Keratinocyte (primary cell): ENCODE measurements around the gene SYTL2.

Source experiments
- CTCF ChIP-seq, 3 experiments: IDR thresholded peaks in 1 of 3; conservative IDR thresholded peaks in 1 of 3; optimal IDR thresholded peaks in 1 of 3; 2 replicates in 2 of 3; 3 replicates in 1 of 3; pipeline versions ENCODE3 to v1.5.1; 2011; ENCODE audit warnings: low read length in 3 of 3, mild to moderate bottlenecking in 3 of 3, moderate library complexity in 2 of 3, control low read depth in 1 of 3, inconsistent platforms in 1 of 3; ENCODE audit not compliant: insufficient read depth in 2 of 3; ENCODE audit errors: extremely low read depth in 1 of 3
- EZH2 ChIP-seq: IDR thresholded peaks from one replicate; pipeline ENCODE4 v1.6.1; 2012; ENCODE audit warnings: inconsistent platforms, mild to moderate bottlenecking, low read length, moderate library complexity

- no peak for TF ChIP-seq CTCF (optimal IDR thresholded peaks at IDR 0.05 in 1 of 3, IDR thresholded peaks at IDR 0.05 in 1 of 3, conservative IDR thresholded peaks at IDR 0.05 in 1 of 3; ENCODE audit: extremely low read depth in 1 of 3, insufficient read depth in 2 of 3, low read length in 3 of 3)
- TF ChIP-seq EZH2 = no peak
Observed at GRCh38 chr11:85685125-85685819, 125.7 kb downstream of the SYTL2 start.
